OCI-LY7 (cell line): ENCODE data around the gene ZMYND15.

Experiments
- CTCF ChIP-seq: fragments of 200-600 bp; sonication (generic); conservative IDR thresholded peaks from 2 replicates; pipeline ENCODE4 v1.5.1; 2014; ENCODE audit warnings: mild to moderate bottlenecking, antibody characterized with exemption, low read length, moderate library complexity, mixed read lengths
- EZH2phosphoT487 ChIP-seq: fragments of 200-600 bp; sonication (generic); IDR thresholded peaks from 2 replicates; pipeline ENCODE4 v1.6.1; 2018; ENCODE audit warnings: low read depth, borderline replicate concordance, mild to moderate bottlenecking, mixed run types, antibody characterized with exemption, low read length, moderate library complexity, mixed read lengths

GRCh38 chr17:4711661-4712181 lies 27.9 kb upstream of the ZMYND15 start:
- no peak for TF ChIP-seq CTCF
- no peak for TF ChIP-seq EZH2phosphoT487
